ENCODE data around the gene SPRED2.

SPRED2 gene

GRCh38 chr2:65382776-65383357 lies 49.5 kb downstream of the SPRED2 start:
- H3K9me3 ChIP-seq (ENCODE audit: insufficient read depth, low read depth, low read length), result no peaks in the 10 kb centered on the region
- no peaks in the 10 kb centered on the region for H3K27me3 ChIP-seq (ENCODE audit: insufficient read depth, low read length)
- 69% methylated on average over 19 of the region's 20 CpGs for WGBS
- H3K36me3 ChIP-seq (ENCODE audit: insufficient read depth, low read length), result no peaks in the 10 kb centered on the region
- no peak overlapping the region for H3K4me3 ChIP-seq (ENCODE audit: low read length)
- peaks cover 21% of the 10 kb centered on the region for H3K4me1 ChIP-seq (ENCODE audit: insufficient read depth, low read length)
- H3K9ac ChIP-seq (ENCODE audit: low read depth, low read length), result no peak overlapping the region
- peak overlapping the region; percentile 31; the same call in 1 of the 2 replicates for H3K27ac ChIP-seq (ENCODE audit: low read depth, low read length)

GRCh38 chr2:65382323-65382722 lies 50.1 kb downstream of the SPRED2 start:
- Histone ChIP-seq H3K9me3 (ENCODE audit: insufficient read depth, low read depth, low read length) (no peaks in the 10 kb centered on the region), H3K9ac (ENCODE audit: low read depth, low read length) (no peak overlapping the region), H3K27ac (ENCODE audit: low read depth, low read length) (no peak overlapping the region), H3K27me3 (ENCODE audit: insufficient read depth, low read length) (no peaks in the 10 kb centered on the region), H3K36me3 (ENCODE audit: insufficient read depth, low read length) (no peaks in the 10 kb centered on the region), H3K4me3 (ENCODE audit: low read length) (no peak overlapping the region), H3K4me1 (ENCODE audit: insufficient read depth, low read length) (peaks cover 27% of the 10 kb centered on the region)
- 100% methylated on average over 1 of the region's 1 CpG for WGBS

- no peaks in the 10 kb centered on the region for H3K36me3 ChIP-seq (ENCODE audit: insufficient read depth, low read length)
- H3K27me3 ChIP-seq (ENCODE audit: insufficient read depth, low read length), result no peaks in the 10 kb centered on the region
- H3K4me1 ChIP-seq (ENCODE audit: insufficient read depth, low read length), result peaks cover 29% of the 10 kb centered on the region
- no peak overlapping the region for H3K9ac ChIP-seq (ENCODE audit: low read depth, low read length)
- H3K4me3 ChIP-seq (ENCODE audit: low read length), result no peak overlapping the region
- no peaks in the 10 kb centered on the region for H3K9me3 ChIP-seq (ENCODE audit: insufficient read depth, low read depth, low read length)
- no peak overlapping the region for H3K27ac ChIP-seq (ENCODE audit: low read depth, low read length)
- WGBS, result 93% methylated on average over 5 of the region's 5 CpGs
These were observed 50.8 kb downstream of the SPRED2 start for GRCh38 chr2:65381607-65382051.

GRCh38 chr2:65380255-65380654 lies 52.1 kb downstream of the SPRED2 start:
- Histone ChIP-seq H3K9ac (ENCODE audit: low read depth, low read length) (no peak overlapping the region), H3K9me3 (ENCODE audit: insufficient read depth, low read depth, low read length) (no peaks in the 10 kb centered on the region), H3K4me1 (ENCODE audit: insufficient read depth, low read length) (peaks cover 29% of the 10 kb centered on the region), H3K4me3 (ENCODE audit: low read length) (no peak overlapping the region), H3K27me3 (ENCODE audit: insufficient read depth, low read length) (no peaks in the 10 kb centered on the region), H3K36me3 (ENCODE audit: insufficient read depth, low read length) (no peaks in the 10 kb centered on the region), H3K27ac (ENCODE audit: low read depth, low read length) (no peak overlapping the region)
- WGBS, result 82% methylated on average over 5 of the region's 5 CpGs

- Histone ChIP-seq H3K9me3 (ENCODE audit: insufficient read depth, low read depth, low read length) (no peaks in the 10 kb centered on the region), H3K4me1 (ENCODE audit: insufficient read depth, low read length) (peaks cover 29% of the 10 kb centered on the region), H3K36me3 (ENCODE audit: insufficient read depth, low read length) (no peaks in the 10 kb centered on the region), H3K27ac (ENCODE audit: low read depth, low read length) (no peak overlapping the region), H3K27me3 (ENCODE audit: insufficient read depth, low read length) (no peaks in the 10 kb centered on the region), H3K9ac (ENCODE audit: low read depth, low read length) (no peak overlapping the region), H3K4me3 (ENCODE audit: low read length) (no peak overlapping the region)
- WGBS, result 90% methylated on average over 3 of the region's 3 CpGs
These were observed 52.7 kb downstream of the SPRED2 start for GRCh38 chr2:65379721-65380171.

- no peak overlapping the region for H3K4me3 ChIP-seq (ENCODE audit: low read length)
- H3K9me3 ChIP-seq (ENCODE audit: insufficient read depth, low read depth, low read length), result no peaks in the 10 kb centered on the region
- no peak overlapping the region for H3K9ac ChIP-seq (ENCODE audit: low read depth, low read length)
- 90% methylated on average over 2 of the region's 2 CpGs for WGBS
- H3K27me3 ChIP-seq (ENCODE audit: insufficient read depth, low read length), result no peaks in the 10 kb centered on the region
- no peak overlapping the region for H3K27ac ChIP-seq (ENCODE audit: low read depth, low read length)
- H3K36me3 ChIP-seq (ENCODE audit: insufficient read depth, low read length), result no peaks in the 10 kb centered on the region
- H3K4me1 ChIP-seq (ENCODE audit: insufficient read depth, low read length), result peaks cover 29% of the 10 kb centered on the region
These were observed 53.2 kb downstream of the SPRED2 start for GRCh38 chr2:65379223-65379622.

GRCh38 chr2:65378290-65378689 lies 54.1 kb downstream of the SPRED2 start:
- Histone ChIP-seq H3K36me3 (ENCODE audit: insufficient read depth, low read length) (no peaks in the 10 kb centered on the region), H3K27ac (ENCODE audit: low read depth, low read length) (no peak overlapping the region), H3K4me1 (ENCODE audit: insufficient read depth, low read length) (peaks cover 27% of the 10 kb centered on the region), H3K27me3 (ENCODE audit: insufficient read depth, low read length) (no peaks in the 10 kb centered on the region), H3K9ac (ENCODE audit: low read depth, low read length) (no peak overlapping the region), H3K4me3 (ENCODE audit: low read length) (no peak overlapping the region), H3K9me3 (ENCODE audit: insufficient read depth, low read depth, low read length) (no peaks in the 10 kb centered on the region)
- WGBS, result 87% methylated on average over 3 of the region's 4 CpGs

GRCh38 chr2:65377556-65378192 lies 54.7 kb downstream of the SPRED2 start:
- H3K4me1 ChIP-seq (ENCODE audit: insufficient read depth, low read length), result peaks cover 27% of the 10 kb centered on the region
- WGBS, result 23% methylated on average over 5 of the region's 5 CpGs
- no peaks in the 10 kb centered on the region for H3K36me3 ChIP-seq (ENCODE audit: insufficient read depth, low read length)
- no peak overlapping the region for H3K4me3 ChIP-seq (ENCODE audit: low read length)
- H3K9me3 ChIP-seq (ENCODE audit: insufficient read depth, low read depth, low read length), result no peaks in the 10 kb centered on the region
- no peak overlapping the region for H3K9ac ChIP-seq (ENCODE audit: low read depth, low read length)
- no peak overlapping the region for H3K27ac ChIP-seq (ENCODE audit: low read depth, low read length)
- no peaks in the 10 kb centered on the region for H3K27me3 ChIP-seq (ENCODE audit: insufficient read depth, low read length)

- Histone ChIP-seq H3K9ac (ENCODE audit: low read depth, low read length) (no peak overlapping the region), H3K27ac (ENCODE audit: low read depth, low read length) (no peak overlapping the region), H3K4me1 (ENCODE audit: insufficient read depth, low read length) (peaks cover 31% of the 10 kb centered on the region), H3K27me3 (ENCODE audit: insufficient read depth, low read length) (no peaks in the 10 kb centered on the region), H3K36me3 (ENCODE audit: insufficient read depth, low read length) (no peaks in the 10 kb centered on the region), H3K9me3 (ENCODE audit: insufficient read depth, low read depth, low read length) (no peaks in the 10 kb centered on the region), H3K4me3 (ENCODE audit: low read length) (no peak overlapping the region)
- WGBS, result over 99% methylated on average over 4 of the region's 4 CpGs
These were observed 56.7 kb downstream of the SPRED2 start for GRCh38 chr2:65375723-65376122.

GRCh38 chr2:65374999-65375398 lies 57.4 kb downstream of the SPRED2 start:
- H3K9ac ChIP-seq (ENCODE audit: low read depth, low read length), result no peak overlapping the region
- H3K9me3 ChIP-seq (ENCODE audit: insufficient read depth, low read depth, low read length), result no peaks in the 10 kb centered on the region
- peaks cover 36% of the 10 kb centered on the region for H3K4me1 ChIP-seq (ENCODE audit: insufficient read depth, low read length)
- WGBS, result 94% methylated on average over 4 of the region's 4 CpGs
- no peak overlapping the region for H3K4me3 ChIP-seq (ENCODE audit: low read length)
- H3K36me3 ChIP-seq (ENCODE audit: insufficient read depth, low read length), result no peaks in the 10 kb centered on the region
- no peak overlapping the region for H3K27ac ChIP-seq (ENCODE audit: low read depth, low read length)
- no peaks in the 10 kb centered on the region for H3K27me3 ChIP-seq (ENCODE audit: insufficient read depth, low read length)

GRCh38 chr2:65374575-65374974 lies 57.8 kb downstream of the SPRED2 start:
- H3K4me3 ChIP-seq (ENCODE audit: low read length), result no peak overlapping the region
- no peaks in the 10 kb centered on the region for H3K9me3 ChIP-seq (ENCODE audit: insufficient read depth, low read depth, low read length)
- H3K27ac ChIP-seq (ENCODE audit: low read depth, low read length), result no peak overlapping the region
- WGBS, result 92% methylated on average over 3 of the region's 3 CpGs
- no peaks in the 10 kb centered on the region for H3K27me3 ChIP-seq (ENCODE audit: insufficient read depth, low read length)
- H3K36me3 ChIP-seq (ENCODE audit: insufficient read depth, low read length), result no peaks in the 10 kb centered on the region
- no peak overlapping the region for H3K9ac ChIP-seq (ENCODE audit: low read depth, low read length)
- peaks cover 36% of the 10 kb centered on the region for H3K4me1 ChIP-seq (ENCODE audit: insufficient read depth, low read length)
